ENCODE data around the gene SELENOP.
"Not testable (repeated sequence)": the region's sequence is repeated elsewhere in the genome, so short reads cannot be mapped to it uniquely, and the experiment has no call there.

SELENOP gene

GRCh38 chr5:42811591-42812446 lies at the start of gene SELENOP:
TSS of gene SELENOP (minus strand) at chr5:42811892. CDS start at chr5:42808353, 3,539 bp downstream.
- no peak for DNase-seq (ENCODE audit: low read depth in 2 of 2)

DNA sequence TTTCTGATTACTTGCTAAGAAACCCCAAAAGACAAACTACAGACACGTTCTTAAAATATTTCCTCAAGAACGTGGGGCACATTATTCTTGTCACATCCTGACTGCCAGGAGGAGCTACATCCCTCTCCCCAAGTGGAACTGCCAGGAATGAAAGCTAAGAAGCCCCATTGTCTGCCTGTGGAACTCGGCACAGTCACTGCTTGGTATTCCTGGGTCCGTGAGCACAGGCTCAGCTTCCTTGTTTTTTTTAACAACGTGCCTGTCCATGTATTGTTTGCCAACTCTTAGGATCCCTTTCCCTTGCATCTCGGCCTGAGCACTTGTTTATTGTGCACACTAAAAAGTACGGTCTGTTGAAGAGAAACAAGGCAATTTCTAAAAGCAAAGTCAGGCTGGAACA lies 47.0 kb upstream of the SELENOP start:
- no peak for DNase-seq (ENCODE audit: low read depth in 2 of 2)

DNA sequence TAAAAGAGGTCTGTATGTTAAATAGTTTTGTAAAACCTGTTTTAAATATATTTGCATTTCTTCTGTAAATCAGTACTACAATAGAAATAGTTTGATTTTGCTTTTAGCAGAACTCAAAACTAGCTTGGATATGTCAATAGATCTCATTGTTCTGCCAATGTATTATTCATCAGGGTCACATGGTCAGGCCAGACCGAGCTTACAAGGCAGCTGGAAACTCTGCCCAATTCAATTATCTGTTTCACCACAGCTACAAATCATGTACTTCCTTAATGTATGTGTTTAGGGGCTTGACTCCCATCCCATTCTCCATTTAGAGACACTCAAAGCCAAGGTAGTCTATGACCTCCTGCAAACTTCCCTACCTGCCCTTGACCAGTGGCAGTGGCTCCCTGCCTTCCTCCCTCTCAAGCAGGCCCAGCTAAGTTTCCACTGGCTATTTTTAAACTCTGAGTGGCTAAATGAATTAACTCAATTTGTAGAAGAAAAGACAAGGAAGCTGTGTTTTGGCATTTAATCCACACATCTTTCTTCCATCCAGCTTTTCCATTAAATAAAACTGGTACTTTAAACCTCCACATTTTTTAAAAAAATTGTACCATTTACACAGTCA lies 46.4 kb upstream of the SELENOP start:
- no peak for DNase-seq (ENCODE audit: low read depth in 2 of 2)

DNA sequence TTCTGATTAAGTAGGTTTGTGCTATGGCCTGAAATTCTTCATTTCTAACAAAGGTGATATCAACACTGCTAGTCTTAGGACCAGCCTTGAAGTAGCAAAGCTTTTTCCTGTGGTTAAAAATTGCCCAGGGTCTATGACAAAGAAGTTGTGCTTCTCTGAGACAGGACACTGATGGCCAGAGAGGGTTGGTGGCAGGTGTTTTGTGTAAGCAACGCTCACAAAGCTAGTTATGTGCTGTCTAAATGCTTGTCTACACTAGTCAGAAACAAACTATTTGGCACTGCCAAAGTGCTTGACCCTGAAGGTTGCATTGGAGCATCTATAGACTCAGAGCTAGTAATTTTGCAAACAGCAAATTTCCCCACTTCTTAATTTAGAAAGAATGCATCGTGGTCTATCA lies 44.1 kb upstream of the SELENOP start:
- DNase-seq (ENCODE audit: low read depth in 2 of 2), result no peak

GRCh38 chr5:42855386-42855785 lies 43.7 kb upstream of the SELENOP start:
- DNase-seq (ENCODE audit: low read depth in 2 of 2), result no peak

DNA sequence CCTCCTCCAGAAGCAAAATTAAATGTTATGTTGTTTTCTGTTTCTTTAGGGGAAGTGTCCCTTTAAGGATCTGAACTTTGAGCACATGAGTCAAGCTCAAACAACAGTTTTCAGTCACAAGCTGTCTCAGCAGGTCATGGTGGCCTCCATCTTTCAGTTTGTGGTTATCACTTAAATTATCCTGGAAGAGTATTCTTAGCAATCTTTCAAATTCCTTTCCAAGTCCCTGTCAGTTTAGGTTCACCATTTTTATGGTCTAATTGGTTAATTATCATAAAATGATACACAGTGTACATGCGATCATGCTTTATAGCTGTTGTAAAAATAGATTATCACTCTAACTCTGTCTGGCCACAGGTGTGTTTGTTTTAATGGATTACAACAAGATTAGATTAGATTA lies 43.1 kb upstream of the SELENOP start:
- no peak for DNase-seq (ENCODE audit: low read depth in 2 of 2)

- DNase-seq (ENCODE audit: low read depth in 2 of 2), result no peak
Measured at GRCh38 chr5:42852826-42853225, 41.1 kb upstream of the SELENOP start.

DNA sequence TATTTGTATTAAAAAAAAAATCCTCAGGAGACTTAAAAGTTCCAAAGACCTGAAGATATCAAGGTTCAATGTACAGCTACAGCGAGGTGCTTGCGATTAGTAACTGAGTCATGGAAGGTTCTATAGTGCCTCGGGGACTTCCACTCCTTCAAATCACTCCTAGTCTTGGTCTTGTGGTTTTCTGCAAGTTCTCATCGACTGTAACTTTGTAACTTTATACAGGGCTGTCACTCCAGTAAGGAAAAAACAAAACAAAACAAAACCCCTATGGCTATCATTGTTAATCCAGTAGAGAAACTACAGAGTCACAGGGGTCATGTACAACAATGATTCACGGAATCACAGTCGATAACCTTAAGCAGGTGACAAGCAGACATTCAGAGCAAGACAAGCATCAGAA lies 39.8 kb upstream of the SELENOP start:
- DNase-seq (ENCODE audit: low read depth in 2 of 2), result no peak

- DNase-seq (ENCODE audit: low read depth in 2 of 2), result no peak
Measured at GRCh38 chr5:42848545-42848944, 36.9 kb upstream of the SELENOP start.

GRCh38 chr5:42844408-42844807 lies 32.7 kb upstream of the SELENOP start:
- DNase-seq (ENCODE audit: low read depth in 2 of 2), result not testable (repeated sequence)

DNA sequence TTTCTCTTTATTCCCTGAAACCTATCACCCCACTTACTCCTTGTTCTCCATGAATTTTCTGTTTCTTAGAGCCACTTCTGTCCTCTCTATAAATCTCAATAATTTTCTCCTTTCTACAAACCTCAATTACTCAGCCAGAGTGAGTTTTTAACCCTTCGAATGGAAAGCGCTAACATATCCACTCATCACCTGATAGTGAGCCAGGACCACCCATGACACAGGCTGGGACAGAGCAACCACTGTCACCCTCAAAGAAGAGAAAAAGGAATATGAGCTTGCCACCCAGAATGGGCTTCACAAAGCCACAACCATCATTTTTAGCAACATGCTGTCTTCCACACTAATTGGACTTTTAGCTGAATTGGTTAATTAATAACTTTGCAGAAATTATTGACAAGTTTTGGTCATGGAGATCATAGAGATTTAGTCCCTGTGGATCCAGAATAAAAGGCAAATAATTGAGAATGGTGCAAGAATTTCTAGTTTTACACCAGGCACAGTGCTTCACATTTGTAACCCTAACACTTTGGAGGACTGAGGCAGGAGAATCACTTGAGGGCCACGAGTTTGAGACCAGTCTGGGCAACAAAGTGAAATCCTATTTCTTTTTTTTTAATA lies 32.1 kb upstream of the SELENOP start:
- no peak for DNase-seq (ENCODE audit: low read depth in 2 of 2)

- no peak for DNase-seq (ENCODE audit: low read depth in 2 of 2)
Measured at GRCh38 chr5:42842921-42843641, 31.4 kb upstream of the SELENOP start.

DNA sequence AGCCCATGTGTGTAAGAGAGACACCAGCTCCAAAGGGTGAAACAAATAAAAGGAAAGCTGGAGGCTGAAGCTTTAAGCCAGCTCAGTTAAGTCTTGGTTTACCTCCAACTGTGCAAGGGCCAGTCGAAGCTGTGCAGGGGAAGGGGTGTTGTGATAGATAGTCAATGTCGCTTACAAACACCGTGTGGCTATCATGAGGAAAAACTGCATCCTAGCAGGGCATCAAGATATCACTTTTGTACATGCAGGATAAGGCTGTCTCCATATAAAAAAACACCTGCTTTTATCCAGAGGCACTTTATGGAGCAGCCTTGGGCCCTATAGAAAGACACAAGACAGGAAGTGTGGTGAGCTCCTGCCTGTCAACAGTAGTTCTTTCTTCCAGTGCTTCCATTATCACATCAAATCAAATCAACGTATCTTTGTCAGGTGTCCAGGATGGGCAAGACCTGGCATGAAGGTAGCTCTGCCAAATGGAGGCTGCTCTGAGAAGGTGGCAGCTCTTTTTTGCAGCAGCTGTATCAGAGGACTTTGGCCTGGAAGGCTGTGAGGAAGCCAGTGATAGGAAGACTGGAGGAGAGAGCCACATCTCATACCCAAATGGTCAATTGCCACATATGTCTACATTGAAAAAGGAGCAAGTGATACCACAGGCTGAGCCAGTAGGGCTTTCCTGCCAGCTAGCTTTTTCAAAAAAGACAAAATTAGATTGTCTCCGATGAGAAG lies 29.3 kb upstream of the SELENOP start:
- no peak for DNase-seq (ENCODE audit: low read depth in 2 of 2)

GRCh38 chr5:42840269-42840668 lies 28.6 kb upstream of the SELENOP start:
- DNase-seq (ENCODE audit: low read depth in 2 of 2), result no peak

DNA sequence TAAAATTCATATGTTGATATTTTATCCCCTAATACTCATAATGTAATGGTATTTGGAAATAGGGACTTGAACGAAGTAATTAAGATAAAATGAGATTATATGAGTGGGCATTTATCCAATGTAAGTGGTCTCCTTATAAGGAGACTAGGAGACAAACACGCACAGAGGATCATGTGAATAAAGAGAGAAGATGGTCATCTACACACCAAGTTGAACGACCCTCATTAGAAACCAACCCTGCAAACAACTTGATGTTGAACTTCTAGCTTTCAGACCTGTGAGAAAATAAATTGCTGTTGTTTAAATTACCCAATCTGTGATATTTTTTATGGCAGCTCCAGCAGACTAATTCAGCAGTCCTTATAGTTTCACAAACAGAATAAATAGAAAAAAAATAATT lies 27.5 kb upstream of the SELENOP start:
- DNase-seq (ENCODE audit: low read depth in 2 of 2), result no peak

DNA sequence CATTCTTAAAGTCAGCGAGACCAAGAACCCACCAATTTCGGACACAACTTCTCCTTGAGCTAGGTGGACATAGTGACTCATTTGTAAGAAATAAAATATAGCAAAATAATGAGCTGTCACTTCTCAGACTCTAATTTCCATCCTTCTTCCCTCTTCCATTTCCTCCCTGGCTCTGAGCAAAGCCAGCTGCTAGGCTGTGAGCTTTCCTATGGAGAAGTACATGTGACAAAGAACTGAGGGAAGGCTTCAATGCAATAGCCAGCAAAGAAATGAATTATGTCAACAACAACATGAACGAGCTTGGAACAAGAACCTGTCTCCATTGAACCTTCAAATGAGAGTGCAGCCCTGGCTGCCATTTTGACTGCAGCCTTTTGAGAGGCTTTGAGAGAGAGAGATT lies 25.9 kb upstream of the SELENOP start:
- no peak for DNase-seq (ENCODE audit: low read depth in 2 of 2)

GRCh38 chr5:42836070-42836769 lies 24.5 kb upstream of the SELENOP start:
- no peak for DNase-seq (ENCODE audit: low read depth in 2 of 2)

DNA sequence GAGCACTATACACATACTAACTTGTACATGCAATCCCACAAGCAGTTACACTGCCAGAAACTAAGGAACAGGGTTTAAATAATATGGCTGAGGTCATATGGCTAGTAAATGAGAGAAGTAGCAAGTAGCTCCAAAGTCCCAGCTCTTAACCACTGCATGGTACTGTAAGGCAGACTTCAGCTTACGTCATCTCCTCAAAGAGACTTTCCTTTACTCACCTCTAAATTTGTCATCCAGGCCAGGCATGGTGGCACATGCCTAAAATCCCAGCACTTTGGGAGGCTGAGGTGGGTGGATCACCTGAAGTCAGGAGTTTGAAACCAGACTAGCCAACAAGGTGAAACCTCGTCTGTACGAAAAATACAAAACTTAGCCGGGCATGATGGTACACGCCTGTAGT lies 20.4 kb upstream of the SELENOP start:
- no peak for DNase-seq (ENCODE audit: low read depth in 2 of 2)

DNA sequence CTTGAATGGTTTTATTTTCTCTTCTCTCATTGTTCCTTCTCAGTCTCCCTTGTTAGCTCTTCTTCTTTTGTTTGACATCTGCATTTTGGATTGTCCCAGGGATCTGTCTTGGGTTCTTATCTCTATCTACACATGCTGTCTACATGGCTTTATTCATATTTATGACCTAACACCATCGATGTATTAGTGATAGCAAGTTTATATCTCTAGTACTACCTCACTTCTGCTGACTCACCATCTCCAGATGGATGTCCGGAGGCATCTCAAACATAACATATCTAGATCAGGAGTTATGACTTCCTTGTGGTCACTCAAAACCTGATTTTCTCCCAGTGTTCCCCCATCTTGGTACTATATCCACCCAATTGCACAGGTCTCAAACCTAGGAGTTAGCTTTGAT lies 19.2 kb upstream of the SELENOP start:
- DNase-seq (ENCODE audit: low read depth in 2 of 2), result no peak

DNA sequence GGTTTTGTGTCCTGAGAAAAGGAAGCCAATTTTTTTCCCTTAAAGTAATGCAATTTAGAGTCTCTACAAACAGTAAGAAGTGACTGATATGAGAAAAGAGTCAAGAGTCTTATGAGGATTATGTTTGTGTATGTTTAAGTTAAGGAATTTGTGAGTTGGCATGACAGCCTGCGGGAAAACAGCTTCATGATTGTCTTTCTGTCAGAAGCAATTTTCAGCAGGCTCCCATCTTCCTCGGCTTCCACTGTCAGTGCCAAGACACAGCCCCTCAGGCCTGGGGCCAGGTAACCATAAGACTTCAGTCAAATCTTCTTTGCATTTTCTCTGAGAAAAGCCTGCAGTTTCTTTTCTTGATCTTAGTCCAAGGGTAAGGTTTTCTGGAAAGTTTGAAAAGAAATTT lies 17.0 kb upstream of the SELENOP start:
- DNase-seq (ENCODE audit: low read depth in 2 of 2), result no peak

Measured in stimulated activated CD8-positive, alpha-beta memory T cell treated with anti-CD3 and anti-CD28 coated beads, Interleukin-2, amount 100 ng/mL, for 48 hours (primary cell).